Esophagus squamous epithelium (tissue), 5 donors: ENCODE results near the gene GRIP2. TPM values are rescaled to one million over a fixed set of nuclear protein-coding genes. Genes with fewer than 3 reads are reported as not detected.
"Not testable (repeated sequence)": the region's sequence is repeated elsewhere in the genome, so short reads cannot be mapped to it uniquely, and the experiment has no call there.

ENCODE experiments used
- DNase-seq: peaks from one replicate; lab custom pipeline; 2025; lab: John Stamatoyannopoulos, UW
- H3K27ac ChIP-seq, 4 donors: fragments of 200-600 bp; sonication (generic); one replicate each; pipeline ENCODE4 v1.5.1; 2016 to 2019; ENCODE audit warnings: mild to moderate bottlenecking in 1 of 4
- H3K27me3 ChIP-seq, 4 donors: fragments of 200-600 bp; sonication (generic); 1 replicate in 3 of 4; 2 replicates in 1 of 4; pipeline versions ENCODE4 v1.5.1 to v1.6.0; 2017 to 2021; ENCODE audit warnings: antibody characterized with exemption in 1 of 4
- H3K36me3 ChIP-seq, 3 donors: fragments of 200-600 bp; sonication (generic); one replicate each; pipeline ENCODE4 v1.5.1; 2016 to 2019
- H3K4me1 ChIP-seq, 3 donors: fragments of 200-600 bp; sonication (generic); one replicate each; pipeline ENCODE4 v1.5.1; 2017 to 2019
- H3K4me3 ChIP-seq, 4 donors: fragments of 200-600 bp; sonication (generic); 1 replicate in 3 of 4; 2 replicates in 1 of 4; pipeline ENCODE4 v1.5.1; 2016 to 2019; ENCODE audit warnings: mild to moderate bottlenecking in 2 of 4, moderate library complexity in 1 of 4
- H3K9me3 ChIP-seq, 3 donors: fragments of 200-600 bp; sonication (generic); one replicate each; pipeline ENCODE4 v1.5.1; 2016 to 2019
- POLR2A ChIP-seq, 4 donors: fragments of 450-650 bp; IDR thresholded peaks; one replicate each; pipeline ENCODE4 v1.6.1; 2017; ENCODE audit warnings: antibody characterized with exemption in 4 of 4, mild to moderate bottlenecking in 4 of 4, moderate library complexity in 3 of 4
- WGBS, 2 donors: methylation state at CpG; one replicate each; pipeline ENCODE4 v1.1.5; 2018; 5-methylcytosine and 5-hydroxymethylcytosine counted together
- intact Hi-C: fragments of 100-400 bp; cut with DNase I; formaldehyde crosslinking; loops from one replicate; pipeline ENCODE4 v1.15.0; 2022
- total RNA-seq, 4 donors: library from RNA; depleted of rRNA; stranded (reverse); fragments of >200 nt; gene quantifications; one replicate each; pipeline ENCODE4 v1.1.0, GENCODE V29; 2016
- TF ChIP-seq, protein P1 (sequence below), 6 experiments: fragments of 450-650 bp in 4 of 6; fragments of 200-600 bp in 2 of 6; sonication (generic) in 2 of 6; IDR thresholded peaks; one replicate each; pipeline ENCODE4 v1.5.1; 2016 to 2019; ENCODE audit warnings: antibody characterized with exemption in 6 of 6, mild to moderate bottlenecking in 4 of 6, moderate library complexity in 4 of 6
- donor health status: DM: yes; HTN: yes; CAD: no.

The GRIP2 gene
- total RNA-seq, 4 donors from 2014 or later, result 0.23 to 2.9 (median 0.53) TPM

DNA sequence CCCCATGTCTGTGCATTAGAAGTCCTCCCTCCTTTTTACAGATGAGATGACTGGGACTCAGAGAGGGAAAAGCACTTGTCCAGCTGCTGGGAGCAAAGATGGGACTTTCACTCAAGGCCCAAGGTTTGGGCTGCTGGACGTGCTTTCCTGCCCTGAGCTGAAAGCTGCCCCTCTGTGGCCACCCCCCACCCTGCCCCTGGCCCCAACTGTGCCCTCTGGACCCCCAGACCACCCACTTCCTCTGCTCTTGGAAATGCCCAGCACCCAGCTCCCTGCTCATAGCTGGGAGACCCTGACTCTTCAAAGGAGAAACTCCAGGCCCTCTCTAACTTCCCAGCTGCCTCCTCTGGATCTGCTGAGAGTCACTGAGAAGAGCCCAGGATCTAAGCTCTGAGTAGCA lies 20.7 kb downstream of the GRIP2 start:
- Histone ChIP-seq H3K27me3 (no peaks in the 10 kb centered on the region), H3K4me3 (no peak overlapping the region), H3K4me1 (peaks cover 0 to 3% (median 0%) of the 10 kb centered on the region in 3 donors), H3K9me3 (no peaks in the 10 kb centered on the region), H3K36me3 (no peaks in the 10 kb centered on the region), H3K27ac (no peak overlapping the region)
- TF ChIP-seq, protein P1, sequence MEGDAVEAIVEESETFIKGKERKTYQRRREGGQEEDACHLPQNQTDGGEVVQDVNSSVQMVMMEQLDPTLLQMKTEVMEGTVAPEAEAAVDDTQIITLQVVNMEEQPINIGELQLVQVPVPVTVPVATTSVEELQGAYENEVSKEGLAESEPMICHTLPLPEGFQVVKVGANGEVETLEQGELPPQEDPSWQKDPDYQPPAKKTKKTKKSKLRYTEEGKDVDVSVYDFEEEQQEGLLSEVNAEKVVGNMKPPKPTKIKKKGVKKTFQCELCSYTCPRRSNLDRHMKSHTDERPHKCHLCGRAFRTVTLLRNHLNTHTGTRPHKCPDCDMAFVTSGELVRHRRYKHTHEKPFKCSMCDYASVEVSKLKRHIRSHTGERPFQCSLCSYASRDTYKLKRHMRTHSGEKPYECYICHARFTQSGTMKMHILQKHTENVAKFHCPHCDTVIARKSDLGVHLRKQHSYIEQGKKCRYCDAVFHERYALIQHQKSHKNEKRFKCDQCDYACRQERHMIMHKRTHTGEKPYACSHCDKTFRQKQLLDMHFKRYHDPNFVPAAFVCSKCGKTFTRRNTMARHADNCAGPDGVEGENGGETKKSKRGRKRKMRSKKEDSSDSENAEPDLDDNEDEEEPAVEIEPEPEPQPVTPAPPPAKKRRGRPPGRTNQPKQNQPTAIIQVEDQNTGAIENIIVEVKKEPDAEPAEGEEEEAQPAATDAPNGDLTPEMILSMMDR (IDR thresholded peaks at IDR 0.05), result no peak
- TF ChIP-seq POLR2A (IDR thresholded peaks at IDR 0.05), result no peak
- WGBS, 2 donors, result 80% methylated on average over 1 of the region's 1 CpG; no CpG with 5 or more reads in 1 of the 2 donors
- DNase-seq, result no peak
- intact Hi-C loops, result no loop called here

DNA sequence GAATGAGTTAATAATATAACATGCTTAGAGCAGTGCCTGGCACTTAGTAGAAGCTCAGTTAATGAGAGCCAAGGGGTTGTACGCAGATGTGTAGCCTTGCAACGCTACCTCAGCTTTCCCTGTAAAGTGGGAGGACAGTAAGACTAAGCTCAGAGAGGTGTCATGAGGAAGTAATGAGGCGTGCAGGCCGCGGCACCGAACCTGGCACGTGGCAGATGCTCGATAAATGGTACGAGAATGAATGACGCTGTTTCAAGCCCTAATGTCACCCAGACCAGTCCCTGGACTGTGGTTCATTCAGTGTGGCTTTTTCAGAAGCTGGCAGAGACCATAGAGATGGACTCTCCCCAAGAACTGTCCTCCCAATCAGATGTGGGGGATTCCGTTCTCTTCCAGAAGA lies 21.2 kb downstream of the GRIP2 start:
- Histone ChIP-seq H3K27ac (no peak overlapping the region), H3K4me3 (no peak overlapping the region), H3K9me3 (no peaks in the 10 kb centered on the region), H3K27me3 (no peaks in the 10 kb centered on the region), H3K4me1 (no peaks in the 10 kb centered on the region), H3K36me3 (no peaks in the 10 kb centered on the region)
- intact Hi-C loops, result no loop called here
- WGBS, 2 donors, result 86 to 87% methylated on average over 10 to 11 of the region's 11 CpGs
- TF ChIP-seq, protein P1 (IDR thresholded peaks at IDR 0.05), result no peak
- TF ChIP-seq POLR2A (IDR thresholded peaks at IDR 0.05), result no peak
- DNase-seq, result no peak

DNA sequence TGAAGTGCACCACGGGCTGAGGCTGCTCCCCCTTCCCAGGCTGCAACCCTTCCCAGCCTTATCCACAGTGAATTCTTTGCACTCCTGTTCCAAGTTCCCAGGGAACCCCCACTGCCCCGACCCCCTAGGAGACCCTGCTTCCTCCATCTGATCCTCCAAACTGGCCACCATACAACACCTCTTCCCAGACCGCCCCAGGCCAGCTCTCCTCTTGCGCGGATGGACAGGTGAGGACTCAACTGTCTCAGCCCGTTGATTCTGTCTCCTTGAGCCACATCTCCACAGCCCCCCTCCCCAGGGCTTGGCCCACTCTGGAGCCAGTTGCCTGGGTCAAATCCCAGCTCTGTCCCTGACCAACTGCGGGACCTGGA lies 21.7 kb downstream of the GRIP2 start:
- Histone ChIP-seq H3K27ac (no peak overlapping the region), H3K27me3 (no peaks in the 10 kb centered on the region), H3K4me1 (no peaks in the 10 kb centered on the region), H3K9me3 (no peaks in the 10 kb centered on the region), H3K36me3 (no peaks in the 10 kb centered on the region), H3K4me3 (no peak overlapping the region)
- intact Hi-C loops, result no loop called here
- no peak for TF ChIP-seq POLR2A (IDR thresholded peaks at IDR 0.05)
- TF ChIP-seq, protein P1 (IDR thresholded peaks at IDR 0.05), result no peak
- 61 to 70% methylated on average over 3 to 6 of the region's 7 CpGs for WGBS, 2 donors
- DNase-seq, result no peak

DNA sequence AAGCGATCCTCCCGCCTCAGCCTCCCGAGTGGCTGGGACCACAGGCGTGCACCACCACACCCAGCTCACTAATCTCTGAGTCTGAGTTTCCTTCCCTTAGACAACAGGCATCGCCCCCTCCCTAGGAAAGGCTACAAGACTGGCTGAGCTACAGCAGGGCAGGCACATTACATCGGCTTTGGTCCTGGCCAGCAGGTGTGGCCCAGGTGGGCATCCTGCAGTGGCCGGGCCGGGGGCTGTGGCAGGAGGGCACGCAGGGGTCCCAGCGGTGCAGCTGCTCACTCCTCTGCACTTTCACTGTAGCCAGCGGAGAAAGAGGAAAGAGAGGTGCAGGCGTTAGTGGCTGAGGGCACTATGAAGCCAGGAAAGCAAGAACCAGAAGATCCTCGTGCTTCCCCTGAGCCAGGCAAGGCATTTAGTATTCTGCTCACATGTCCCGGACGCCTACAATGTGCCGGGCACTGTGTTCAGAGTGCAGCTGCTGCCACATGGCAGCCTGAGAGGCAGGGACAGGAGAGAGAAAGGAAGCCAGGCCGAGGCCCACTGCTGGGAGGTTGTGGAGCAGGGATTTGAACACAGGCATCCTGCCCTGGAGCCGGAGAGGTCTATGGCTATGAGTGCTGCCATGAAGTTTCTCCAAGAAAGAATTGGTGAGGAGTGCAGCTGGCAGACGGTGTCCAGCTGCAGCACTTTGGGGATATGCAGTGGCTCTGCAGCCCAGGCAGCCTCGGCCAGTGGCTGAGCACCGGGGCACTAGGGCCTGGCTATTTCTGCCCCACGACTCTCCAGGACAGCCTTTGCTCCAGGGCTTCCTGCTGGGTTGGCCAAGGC lies 22.3 kb downstream of the GRIP2 start:
- Histone ChIP-seq H3K36me3 (no peaks in the 10 kb centered on the region), H3K4me3 (no peak overlapping the region), H3K9me3 (no peaks in the 10 kb centered on the region), H3K27ac (no peak overlapping the region), H3K27me3 (no peaks in the 10 kb centered on the region), H3K4me1 (no peaks in the 10 kb centered on the region)
- TF ChIP-seq POLR2A (IDR thresholded peaks at IDR 0.05), result no peak
- TF ChIP-seq, protein P1 (IDR thresholded peaks at IDR 0.05), result no peak
- intact Hi-C loops, result no loop called here
- 68 to 72% methylated on average over 8 to 12 of the region's 22 CpGs for WGBS, 2 donors
- DNase-seq, result no peak

DNA sequence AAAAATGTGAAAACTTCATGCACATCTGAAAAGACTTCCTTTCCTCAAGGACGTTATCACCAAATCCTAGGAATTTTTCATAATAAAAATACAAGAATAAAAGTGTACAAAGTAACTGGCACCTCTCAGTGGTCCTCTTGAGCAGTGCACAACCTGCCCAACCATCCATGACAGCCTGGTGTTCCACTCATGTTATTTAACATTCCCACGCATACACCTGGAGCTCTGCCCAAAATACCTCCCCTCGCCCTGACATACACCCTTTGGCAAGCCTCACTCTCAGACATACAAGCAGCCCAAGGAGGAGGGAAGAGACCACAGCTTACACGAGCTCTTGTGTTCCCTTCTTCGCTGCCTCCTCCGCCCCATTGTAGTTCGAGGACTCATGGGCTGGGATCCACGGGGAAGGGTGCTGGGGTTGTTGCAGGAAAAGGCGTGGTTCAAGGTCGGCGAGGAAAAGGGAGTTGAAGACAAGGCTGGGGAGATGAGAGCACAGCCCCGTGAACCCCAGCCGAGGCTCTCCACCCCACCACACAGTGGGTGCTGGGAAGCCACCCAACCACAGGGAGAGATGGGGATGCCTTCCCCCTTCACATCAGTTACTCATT lies 23.3 kb downstream of the GRIP2 start:
- DNase-seq, result no peak
- intact Hi-C loops, result no loop called here
- TF ChIP-seq POLR2A (IDR thresholded peaks at IDR 0.05), result no peak
- TF ChIP-seq, protein P1 (IDR thresholded peaks at IDR 0.05), result no peak

DNA sequence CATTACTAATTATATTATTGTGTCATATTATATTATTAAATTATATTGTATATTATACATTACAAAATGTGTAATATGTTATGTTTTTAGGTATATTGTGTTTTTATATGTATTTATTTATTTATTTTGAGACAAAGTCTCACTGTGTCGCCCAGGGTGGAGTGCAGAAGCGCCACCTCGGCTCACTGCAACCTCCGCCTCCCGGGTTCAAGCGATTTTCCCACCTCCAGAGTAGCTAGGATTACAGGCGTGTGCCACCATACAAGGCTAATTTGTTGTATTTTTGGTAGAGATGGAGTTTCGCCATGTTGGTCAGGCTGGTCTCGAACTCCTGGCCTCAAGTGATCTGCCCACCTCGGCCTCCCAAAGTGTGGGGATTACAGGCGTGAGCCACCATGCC lies 24.6 kb downstream of the GRIP2 start:
- H3K4me3 ChIP-seq, H3K27me3 ChIP-seq, intact Hi-C loops, H3K27ac ChIP-seq, H3K4me1 ChIP-seq, H3K9me3 ChIP-seq, H3K36me3 ChIP-seq, DNase-seq: not testable (repeated sequence)
- 86 to 91% methylated on average over 11 of the region's 11 CpGs for WGBS, 2 donors

More for the DNA sequence above, 23.3 kb downstream of the GRIP2 start:
- H3K9me3 ChIP-seq, result no peaks in the 10 kb centered on the region
- no peak overlapping the region for H3K4me3 ChIP-seq
- 74 to 75% methylated on average over 11 to 13 of the region's 13 CpGs for WGBS, 2 donors
- H3K4me1 ChIP-seq, result no peaks in the 10 kb centered on the region
- no peaks in the 10 kb centered on the region for H3K27me3 ChIP-seq
- H3K27ac ChIP-seq, result no peak overlapping the region
- no peaks in the 10 kb centered on the region for H3K36me3 ChIP-seq
